ENCODE data around the gene EVA1A. TPM values are rescaled to one million over a fixed set of nuclear protein-coding genes. Genes with fewer than 3 reads are reported as not detected.

EVA1A gene
- total and polyA plus RNA-seq, 4 donors = 45.7 to 206 (median 100) TPM

GRCh38 chr2:75561566-75562512, 1.1 kb upstream of the EVA1A start:
- no peak for TF ChIP-seq RAD21 (IDR thresholded peaks at IDR 0.05)
- no peak for TF ChIP-seq RXRA (IDR thresholded peaks at IDR 0.05)
- no peak for TF ChIP-seq HNF4G (IDR thresholded peaks at IDR 0.05)
- no peak for TF ChIP-seq NR2F2 (IDR thresholded peaks at IDR 0.05)
- no peak for TF ChIP-seq SP1 (IDR thresholded peaks at IDR 0.05)
- no peak for TF ChIP-seq JUND (IDR thresholded peaks at IDR 0.05)
- TF ChIP-seq MAX (IDR thresholded peaks at IDR 0.05) = no peak
- no peak for TF ChIP-seq YY1 (IDR thresholded peaks at IDR 0.05)
- no peak for TF ChIP-seq TAF1 (conservative IDR thresholded peaks at IDR 0.05)
- no peak for TF ChIP-seq ZBTB33 (IDR thresholded peaks at IDR 0.05)
- no peak for TF ChIP-seq FOXA2 (IDR thresholded peaks at IDR 0.05)
- no peak for TF ChIP-seq EGR1 (IDR thresholded peaks at IDR 0.05; ENCODE audit: low read depth in 2 of 2)
- no peak for TF ChIP-seq REST (IDR thresholded peaks at IDR 0.05)
- TF ChIP-seq GABPA (IDR thresholded peaks at IDR 0.05 in 1 of 2, conservative IDR thresholded peaks at IDR 0.05 in 1 of 2) = no peak
- no peak for TF ChIP-seq CTCF (IDR thresholded peaks at IDR 0.05; ENCODE audit: low read depth, low read length, missing input control)
- no peak for TF ChIP-seq FOXA1 (IDR thresholded peaks at IDR 0.05)
- no peak for TF ChIP-seq HNF4A (conservative IDR thresholded peaks at IDR 0.05)
- TF ChIP-seq ATF3 (IDR thresholded peaks at IDR 0.05) = no peak
- Histone ChIP-seq H3K27me3 (ENCODE audit: control insufficient read depth in 4 of 4, insufficient read depth in 4 of 4, low read length in 3 of 4) (no peaks in the 10 kb centered on the region), H3K9me3 (ENCODE audit: control insufficient read depth in 4 of 4, low read length in 3 of 4) (no peaks in the 10 kb centered on the region), H3K4me3 (ENCODE audit: low read depth in 1 of 3, low read length in 3 of 3) (peak overlapping the region in 1 of 3 donors; percentile 90), H3K9ac (ENCODE audit: low read depth in 1 of 2, low read length in 2 of 2) (no peak overlapping the region), H3K4me1 (ENCODE audit: control insufficient read depth in 4 of 4, insufficient read depth in 4 of 4, low read length in 3 of 4) (peaks cover 0 to 29% (median 20%) of the 10 kb centered on the region in 4 donors), H3K27ac (ENCODE audit: low read depth in 1 of 2, low read length in 2 of 2) (peak overlapping the region; percentile 82 to 92), H3K36me3 (ENCODE audit: control insufficient read depth in 4 of 4, insufficient read depth in 3 of 4, low read depth in 1 of 4, low read length in 3 of 4) (no peaks in the 10 kb centered on the region)
- 83% methylated on average over 11 of the region's 11 CpGs for WGBS
- peak; percentile 5 for DNase-seq (ENCODE audit: low spot score)
